Breast epithelium (tissue), 3 donors: ENCODE data around the gene NACC2.

Source experiments
- POLR2A ChIP-seq: fragments of 450-650 bp; IDR thresholded peaks from one replicate; pipeline ENCODE4 v1.6.1; 2016; ENCODE audit warnings: antibody characterized with exemption, mild to moderate bottlenecking, moderate library complexity
- POLR2AphosphoS5 ChIP-seq, 3 donors: sonication (generic); formaldehyde crosslinking; IDR thresholded peaks; one replicate each; pipeline ENCODE4 v1.6.1; 2017; ENCODE audit warnings: antibody characterized with exemption in 3 of 3
- TF ChIP-seq, protein P1 (sequence below), 3 donors: fragments of 450-650 bp; IDR thresholded peaks; one replicate each; pipeline ENCODE4 v1.5.1; 2016 to 2017; ENCODE audit warnings: antibody characterized with exemption in 3 of 3, mild to moderate bottlenecking in 3 of 3, moderate library complexity in 3 of 3

DNA sequence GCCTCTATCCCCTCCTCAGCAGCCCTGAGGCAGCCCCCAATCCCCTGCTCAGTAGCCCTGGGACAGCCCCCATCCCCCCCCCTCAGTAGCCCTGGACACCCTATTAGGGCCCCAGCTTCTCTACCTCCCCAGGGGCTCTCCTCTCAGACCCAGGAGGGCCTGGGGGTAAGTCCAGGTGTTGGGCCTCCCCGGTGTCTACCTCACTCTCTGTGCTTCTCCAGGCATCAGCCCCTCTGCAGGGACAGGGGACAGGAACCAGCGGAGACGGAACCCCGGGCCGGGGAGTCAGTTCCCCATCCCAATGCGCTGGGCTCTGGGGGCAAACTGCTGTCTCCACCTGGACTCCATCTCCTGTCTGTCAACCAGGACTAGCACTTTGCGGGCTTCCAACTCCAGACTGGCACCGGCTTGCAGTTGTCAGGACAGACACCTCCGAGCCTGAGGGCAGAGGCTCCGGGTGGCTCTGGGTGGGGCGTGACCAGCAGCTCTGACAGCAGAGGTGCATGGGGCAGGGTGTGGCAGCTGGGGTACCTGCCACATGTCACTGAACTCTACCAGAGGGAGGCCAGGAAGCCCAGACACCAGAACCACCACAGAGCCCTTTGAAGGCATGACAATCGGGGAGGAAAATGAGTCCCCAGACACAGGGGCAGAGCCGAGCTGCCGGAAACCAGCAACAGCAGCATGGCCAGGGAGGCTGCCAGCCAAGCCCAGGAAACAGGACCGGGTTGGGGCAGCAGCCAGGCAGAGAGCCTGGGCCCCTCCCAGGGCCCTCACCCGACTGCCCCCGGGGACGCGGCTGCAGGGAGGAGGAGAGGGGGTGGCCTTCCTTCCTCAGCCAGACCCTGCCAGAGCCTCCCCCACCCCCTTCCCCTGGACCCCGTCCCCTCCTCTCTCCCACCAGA, 116.2 kb downstream of the NACC2 start:
- no peak for TF ChIP-seq POLR2A
- TF ChIP-seq, protein P1, sequence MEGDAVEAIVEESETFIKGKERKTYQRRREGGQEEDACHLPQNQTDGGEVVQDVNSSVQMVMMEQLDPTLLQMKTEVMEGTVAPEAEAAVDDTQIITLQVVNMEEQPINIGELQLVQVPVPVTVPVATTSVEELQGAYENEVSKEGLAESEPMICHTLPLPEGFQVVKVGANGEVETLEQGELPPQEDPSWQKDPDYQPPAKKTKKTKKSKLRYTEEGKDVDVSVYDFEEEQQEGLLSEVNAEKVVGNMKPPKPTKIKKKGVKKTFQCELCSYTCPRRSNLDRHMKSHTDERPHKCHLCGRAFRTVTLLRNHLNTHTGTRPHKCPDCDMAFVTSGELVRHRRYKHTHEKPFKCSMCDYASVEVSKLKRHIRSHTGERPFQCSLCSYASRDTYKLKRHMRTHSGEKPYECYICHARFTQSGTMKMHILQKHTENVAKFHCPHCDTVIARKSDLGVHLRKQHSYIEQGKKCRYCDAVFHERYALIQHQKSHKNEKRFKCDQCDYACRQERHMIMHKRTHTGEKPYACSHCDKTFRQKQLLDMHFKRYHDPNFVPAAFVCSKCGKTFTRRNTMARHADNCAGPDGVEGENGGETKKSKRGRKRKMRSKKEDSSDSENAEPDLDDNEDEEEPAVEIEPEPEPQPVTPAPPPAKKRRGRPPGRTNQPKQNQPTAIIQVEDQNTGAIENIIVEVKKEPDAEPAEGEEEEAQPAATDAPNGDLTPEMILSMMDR (IDR thresholded peaks at IDR 0.05): no peak
- TF ChIP-seq POLR2AphosphoS5 (IDR thresholded peaks at IDR 0.05): no peak
